ENCODE results near the gene CALR. TPM values are rescaled to one million over a fixed set of nuclear protein-coding genes. Genes with fewer than 3 reads are reported as not detected.
A peak's percentile ranks its signal among the peaks of the same experiment; 100 is the strongest.

CALR gene
- total RNA-seq, 4 donors from 2014 or later: 349 to 570 (median 439) TPM

- no peak for TF ChIP-seq CTCF (IDR thresholded peaks at IDR 0.05)
- no peak for DNase-seq (ENCODE audit: low spot score)
- ATAC-seq (ENCODE audit: low FRiP score): no peak
Measured at GRCh38 chr19:12922959-12923358, 15.4 kb upstream of the CALR start.

GRCh38 chr19:12924621-12925310, 13.6 kb upstream of the CALR start:
- TF ChIP-seq CTCF (IDR thresholded peaks at IDR 0.05): no peak
- DNase-seq (ENCODE audit: low spot score) (no peak), ATAC-seq (ENCODE audit: low FRiP score) (no peak)

- ATAC-seq (ENCODE audit: low FRiP score): no peak
- DNase-seq (ENCODE audit: low spot score): no peak
- TF ChIP-seq CTCF (IDR thresholded peaks at IDR 0.05): no peak
Measured at GRCh38 chr19:12930002-12930645, 8.3 kb upstream of the CALR start.

- DNase-seq (ENCODE audit: low spot score): no peak
- TF ChIP-seq CTCF (IDR thresholded peaks at IDR 0.05): no peak
- peak; percentile 1 for ATAC-seq (ENCODE audit: low FRiP score)
Measured at GRCh38 chr19:12932392-12933286, 5.8 kb upstream of the CALR start.

GRCh38 chr19:12933287-12934072, 4.9 kb upstream of the CALR start, which contains the start of gene FARSA:
Gene FARSA, minus strand, starts transcription at chr19:12933711. Its CDS starts 15 bp downstream, at chr19:12933696.
- TF ChIP-seq CTCF (IDR thresholded peaks at IDR 0.05): no peak
- ATAC-seq (ENCODE audit: low FRiP score): peak; percentile 81
- DNase-seq (ENCODE audit: low spot score): peak; percentile 74

GRCh38 chr19:12935071-12935470, 3.3 kb upstream of the CALR start:
- ATAC-seq (ENCODE audit: low FRiP score) (no peak), DNase-seq (ENCODE audit: low spot score) (no peak)
- TF ChIP-seq CTCF (IDR thresholded peaks at IDR 0.05): no peak
